GM12878 (cell line): ENCODE measurements around the gene RPS16. TPM values are rescaled to one million over a fixed set of nuclear protein-coding genes. Genes with fewer than 3 reads are reported as not detected.
A peak's percentile ranks its signal among the peaks of the same experiment; 100 is the strongest.

Source experiments
- ASH2L ChIP-seq: fragments of 300-600, 200-600 bp; sonication (generic); IDR thresholded peaks from 2 replicates; pipeline ENCODE4 v1.6.1; 2017; ENCODE audit warnings: low read depth, mild to moderate bottlenecking, borderline replicate concordance
- CHD2 ChIP-seq: IDR thresholded peaks from 2 replicates; pipeline ENCODE4 v1.6.1; 2011; ENCODE audit warnings: low read depth, low read length, improper control_type of control experiment, borderline replicate concordance
- CREB1 ChIP-seq: IDR thresholded peaks from 2 replicates; pipeline ENCODE4 v1.6.1; 2012; ENCODE audit warnings: low read depth, mild to moderate bottlenecking, inconsistent platforms
- CREM ChIP-seq: IDR thresholded peaks from 2 replicates; pipeline ENCODE4 v1.6.1; 2014; ENCODE audit warnings: antibody characterized with exemption, low read depth
- ELK1 ChIP-seq: IDR thresholded peaks from 2 replicates; pipeline ENCODE4 v1.6.1; 2012; ENCODE audit warnings: low read depth, low read length, improper control_type of control experiment
- EZH2 ChIP-seq: IDR thresholded peaks from 2 replicates; pipeline ENCODE4 v1.6.1; 2012; ENCODE audit warnings: low read depth, mild to moderate bottlenecking, control low read depth, inconsistent platforms, low read length, borderline replicate concordance; ENCODE audit not compliant: control insufficient read depth
- HDAC6 ChIP-seq: fragments of 200-600 bp; sonication (generic); IDR thresholded peaks from one replicate; pipeline ENCODE4 v1.8.0; 2017; ENCODE audit warnings: antibody characterized with exemption; ENCODE audit not compliant: unreplicated experiment
- HSF1 ChIP-seq: fragments of 150-350 bp; IDR thresholded peaks from 2 replicates; pipeline ENCODE4 v1.6.1; 2014; ENCODE audit warnings: mild to moderate bottlenecking, low read depth, low read length
- MAX ChIP-seq: IDR thresholded peaks from 2 replicates; pipeline ENCODE4 v1.6.1; 2012; ENCODE audit warnings: low read depth, low read length, improper control_type of control experiment
- MEF2B ChIP-seq: fragments of 450-650 bp; IDR thresholded peaks from 2 replicates; pipeline ENCODE4 v1.6.1; 2018; ENCODE audit warnings: mild to moderate bottlenecking, moderate library complexity; ENCODE audit not compliant: partially characterized antibody, poor library complexity, severe bottlenecking
- MXI1 ChIP-seq: fragments of 150-350 bp; IDR thresholded peaks from 2 replicates; pipeline ENCODE4 v1.6.1; 2011; ENCODE audit warnings: low read depth, mild to moderate bottlenecking, inconsistent platforms, low read length, improper control_type of control experiment
- MYB ChIP-seq: fragments of 150-350 bp; IDR thresholded peaks from 2 replicates; pipeline ENCODE4 v1.6.1; 2014; ENCODE audit warnings: mild to moderate bottlenecking, low read depth, low read length, borderline replicate concordance
- NFXL1 ChIP-seq: fragments of 450-650 bp; IDR thresholded peaks from 2 replicates; pipeline ENCODE4 v1.6.1; 2017; ENCODE audit warnings: antibody characterized with exemption, mild to moderate bottlenecking, borderline replicate concordance
- PAX8 ChIP-seq: fragments of 450-650 bp; IDR thresholded peaks from 2 replicates; pipeline ENCODE4 v1.6.1; 2017; ENCODE audit warnings: mild to moderate bottlenecking, moderate library complexity
- POLR2AphosphoS2 ChIP-seq: IDR thresholded peaks from 2 replicates; pipeline ENCODE4 v1.6.1; 2011; ENCODE audit warnings: low read depth, mild to moderate bottlenecking, low read length, improper control_type of control experiment, moderate library complexity
- RCOR1 ChIP-seq: conservative IDR thresholded peaks from 2 replicates; pipeline ENCODE4 v1.6.1; 2012; ENCODE audit warnings: low read depth, low read length, improper control_type of control experiment
- REST ChIP-seq: IDR thresholded peaks from 2 replicates; pipeline ENCODE4 v1.6.1; 2012; ENCODE audit warnings: mild to moderate bottlenecking, low read depth, low read length
- RUNX3 ChIP-seq: IDR thresholded peaks from 2 replicates; pipeline ENCODE4 v1.6.1; 2012; ENCODE audit warnings: low read length, inconsistent platforms
- SIX5 ChIP-seq: IDR thresholded peaks from 2 replicates; pipeline ENCODE4 v1.6.1; 2011; ENCODE audit warnings: mild to moderate bottlenecking, low read depth, low read length, moderate library complexity; ENCODE audit not compliant: severe bottlenecking
- SMARCA5 ChIP-seq: fragments of 450-650 bp; IDR thresholded peaks from 2 replicates; pipeline ENCODE4 v1.6.1; 2017; ENCODE audit warnings: mild to moderate bottlenecking
- SREBF1 ChIP-seq: IDR thresholded peaks from 2 replicates; pipeline ENCODE4 v1.6.1; 2012; ENCODE audit warnings: mild to moderate bottlenecking, low read length
- TBL1XR1 ChIP-seq: IDR thresholded peaks from 2 replicates; pipeline ENCODE4 v1.6.1; 2012; ENCODE audit warnings: low read depth, low read length, improper control_type of control experiment
- TCF7 ChIP-seq: IDR thresholded peaks from 2 replicates; pipeline ENCODE4 v1.6.1; 2014; ENCODE audit warnings: antibody characterized with exemption, borderline replicate concordance
- ZSCAN29 ChIP-seq: fragments of 450-650 bp; IDR thresholded peaks from 2 replicates; pipeline ENCODE4 v1.6.1; 2017; ENCODE audit warnings: mild to moderate bottlenecking, moderate library complexity
- polyA plus RNA-seq, 11 experiments: library from polyadenylated mRNA; depleted of rRNA in 4 of 11; unstranded in 6 of 11; stranded (reverse) in 5 of 11; fragments of >200 nt; fragmentation: Nextera tagmentation in 4 of 11; fragmentation: Illumina TruSeq in 1 of 11; extraction: Ambion mirVana in 4 of 11; extraction: Trizol in 1 of 11; gene quantifications; 1 replicate in 1 of 11; 2 replicates in 10 of 11; pipeline versions ENCODE4 v1.2.1 to v1.2.3, GENCODE V29; 2011 to 2016; ENCODE audit warnings: inconsistent platforms in 2 of 11, missing spikeins in 2 of 11, low read depth in 1 of 11
- total RNA-seq, 4 experiments: library from RNA; depleted of rRNA in 3 of 4; stranded (reverse); fragments of >200 nt in 3 of 4; fragmentation: Illumina TruSeq in 1 of 4; extraction: Trizol in 1 of 4; gene quantifications; 2 replicates each; pipeline versions ENCODE4 v1.2.1 to v1.2.3, GENCODE V29; 2013 to 2021
- TF ChIP-seq, protein P1 (sequence below): IDR thresholded peaks from 2 replicates; pipeline ENCODE4 v1.6.1; 2012; ENCODE audit warnings: low read depth, low read length, improper control_type of control experiment

RPS16 gene
- total and polyA plus RNA-seq, 10 of the 15 experiments (the other 5 are each of a cell fraction or from before 2014, with no cell fraction given): 148 to 4,810 (median 2,343) TPM

DNA sequence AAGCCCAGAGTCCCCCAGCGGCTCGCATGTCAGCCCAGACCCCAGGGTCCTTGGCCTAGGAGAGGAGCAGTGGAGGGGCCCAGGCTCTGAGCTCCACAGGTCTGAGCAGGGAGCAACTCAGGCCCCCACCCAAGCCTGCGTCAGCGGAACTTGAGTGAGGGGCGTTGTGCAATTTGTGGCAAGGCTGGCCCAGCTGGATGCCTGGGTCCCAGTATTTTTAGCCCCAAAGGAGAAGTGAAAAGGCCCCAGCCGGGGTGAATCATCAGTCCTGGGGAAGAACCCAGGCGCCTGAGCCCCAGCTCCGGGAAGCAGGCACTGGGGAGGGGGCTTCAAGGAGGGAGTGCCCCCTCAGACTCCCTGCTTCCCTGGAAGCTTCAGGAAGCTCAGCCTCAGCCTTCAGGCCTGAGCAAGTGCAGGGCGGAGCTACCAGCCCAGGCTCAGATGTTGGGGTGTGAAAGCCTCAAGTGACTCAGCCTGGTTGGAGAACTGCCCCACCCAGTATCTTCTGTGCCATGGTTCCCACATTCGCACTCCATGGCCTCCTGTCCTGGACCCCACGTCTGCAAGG is 37.4 kb downstream of the RPS16 start (continued):
- TF ChIP-seq ELK1: no peak
- no peak for TF ChIP-seq CREB1
- TF ChIP-seq RCOR1: no peak
- TF ChIP-seq MEF2B: peak; percentile 35
- TF ChIP-seq EZH2: no peak
- no peak for TF ChIP-seq TCF7
- TF ChIP-seq NFXL1: no peak
- TF ChIP-seq TBL1XR1: no peak
- TF ChIP-seq REST: no peak
- TF ChIP-seq, protein P1, sequence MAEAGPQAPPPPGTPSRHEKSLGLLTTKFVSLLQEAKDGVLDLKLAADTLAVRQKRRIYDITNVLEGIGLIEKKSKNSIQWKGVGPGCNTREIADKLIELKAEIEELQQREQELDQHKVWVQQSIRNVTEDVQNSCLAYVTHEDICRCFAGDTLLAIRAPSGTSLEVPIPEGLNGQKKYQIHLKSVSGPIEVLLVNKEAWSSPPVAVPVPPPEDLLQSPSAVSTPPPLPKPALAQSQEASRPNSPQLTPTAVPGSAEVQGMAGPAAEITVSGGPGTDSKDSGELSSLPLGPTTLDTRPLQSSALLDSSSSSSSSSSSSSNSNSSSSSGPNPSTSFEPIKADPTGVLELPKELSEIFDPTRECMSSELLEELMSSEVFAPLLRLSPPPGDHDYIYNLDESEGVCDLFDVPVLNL: no peak
- TF ChIP-seq POLR2AphosphoS2: no peak
- no peak for TF ChIP-seq CREM
- TF ChIP-seq HDAC6: no peak
- no peak for TF ChIP-seq MXI1
- TF ChIP-seq MYB: no peak
- TF ChIP-seq PAX8: no peak
- TF ChIP-seq ASH2L: no peak
- no peak for TF ChIP-seq MAX
- no peak for TF ChIP-seq SMARCA5
- TF ChIP-seq RUNX3: no peak
- TF ChIP-seq CHD2: no peak
- no peak for TF ChIP-seq ZSCAN29
- TF ChIP-seq HSF1: no peak
- no peak for TF ChIP-seq SREBF1
- no peak for TF ChIP-seq SIX5
